Hippocampal formation (tissue), 2 donors: ENCODE results near the gene ARPC1A.
"Not testable (repeated sequence)": the region's sequence is repeated elsewhere in the genome, so short reads cannot be mapped to it uniquely, and the experiment has no call there.

Experiments
- DNase-seq, 2 donors: peaks; one replicate each; lab custom pipeline; 2025; lab: John Stamatoyannopoulos, UW

The ARPC1A gene

DNA sequence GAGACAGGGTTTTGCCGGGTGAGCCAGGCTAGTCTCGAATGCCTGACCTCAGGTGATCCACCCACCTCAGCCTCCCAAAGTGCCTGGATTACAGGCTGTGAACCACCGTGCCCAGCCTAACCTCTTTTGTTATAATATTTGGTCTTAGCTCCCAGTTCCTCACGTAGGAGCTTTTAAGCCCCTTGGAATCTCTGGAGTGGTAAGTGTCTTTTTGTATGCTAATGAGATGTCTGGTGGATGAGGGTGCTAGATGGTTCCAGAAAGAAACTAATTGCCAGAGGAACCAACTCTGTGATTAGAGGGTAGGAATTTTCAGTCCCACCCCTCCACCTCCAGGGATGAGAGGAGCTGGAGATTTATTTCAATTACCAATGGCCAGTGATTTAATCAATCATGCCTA is 5.3 kb upstream of the ARPC1A start:
- DNase-seq = no peak

DNA sequence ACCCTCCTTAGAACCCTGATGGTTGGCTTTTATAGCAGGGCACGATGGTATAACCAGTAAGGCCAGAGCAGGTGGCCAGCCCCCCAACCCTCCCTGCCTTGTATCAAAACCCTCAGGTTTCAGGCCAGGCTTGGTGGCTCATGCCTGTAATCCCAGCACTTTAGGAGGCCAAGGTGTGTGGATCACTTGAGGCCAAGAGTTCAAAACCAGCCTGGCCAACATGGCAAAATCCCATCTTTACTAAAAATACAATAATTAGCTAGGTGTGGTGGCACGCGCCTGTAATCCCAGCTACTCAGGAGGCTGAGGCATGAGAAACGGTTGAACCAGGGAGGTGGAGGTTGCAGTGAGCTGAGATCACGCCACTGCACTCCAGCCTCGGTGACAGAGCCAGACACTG is 3.0 kb upstream of the ARPC1A start:
- not testable (repeated sequence) for DNase-seq

DNA sequence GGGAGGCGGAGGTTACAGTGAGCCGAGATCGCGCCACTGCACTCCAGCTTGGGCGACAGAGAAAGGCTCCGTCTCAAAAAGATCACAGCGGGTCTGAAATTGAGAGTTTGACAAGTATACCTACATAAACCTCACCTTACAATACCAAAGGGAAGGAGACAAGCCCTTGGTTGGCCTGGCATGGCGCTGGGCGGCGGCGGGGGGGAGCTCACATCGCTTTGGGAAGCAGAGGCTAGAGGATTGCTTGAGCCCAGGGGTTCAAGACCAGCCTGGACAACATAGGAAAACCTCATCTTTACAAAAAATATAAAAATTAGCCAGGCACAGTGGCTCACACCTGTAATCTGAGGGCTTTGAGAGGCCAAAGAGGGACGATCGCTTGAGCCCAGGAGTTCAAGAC is 1.1 kb upstream of the ARPC1A start:
- DNase-seq = no peak

DNA sequence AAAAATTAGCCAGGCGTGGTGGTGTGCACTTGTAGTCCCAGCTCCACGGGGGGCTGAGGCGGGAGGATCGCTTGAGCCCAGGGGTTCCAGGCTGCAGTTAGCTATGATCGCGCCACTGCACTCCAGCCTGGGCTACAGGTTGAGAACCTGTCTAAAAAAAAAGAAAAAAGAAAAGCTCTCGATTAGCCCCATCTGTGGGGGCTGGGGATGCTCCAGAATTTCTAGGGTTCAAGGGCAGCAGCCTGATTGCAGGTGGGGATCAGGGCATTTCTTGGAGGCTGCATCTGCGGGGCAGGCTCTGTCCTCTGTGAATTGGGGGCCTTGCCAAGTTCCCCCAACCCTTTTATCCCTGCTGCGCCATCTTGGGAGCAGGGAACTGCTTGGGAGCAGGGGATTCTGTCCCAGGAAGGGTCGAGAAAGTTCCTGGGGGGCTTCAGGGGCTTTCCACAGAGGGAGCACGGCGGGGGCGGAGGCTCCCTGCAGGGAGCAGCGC is 651 bp upstream of the ARPC1A start:
- no peak for DNase-seq

DNA sequence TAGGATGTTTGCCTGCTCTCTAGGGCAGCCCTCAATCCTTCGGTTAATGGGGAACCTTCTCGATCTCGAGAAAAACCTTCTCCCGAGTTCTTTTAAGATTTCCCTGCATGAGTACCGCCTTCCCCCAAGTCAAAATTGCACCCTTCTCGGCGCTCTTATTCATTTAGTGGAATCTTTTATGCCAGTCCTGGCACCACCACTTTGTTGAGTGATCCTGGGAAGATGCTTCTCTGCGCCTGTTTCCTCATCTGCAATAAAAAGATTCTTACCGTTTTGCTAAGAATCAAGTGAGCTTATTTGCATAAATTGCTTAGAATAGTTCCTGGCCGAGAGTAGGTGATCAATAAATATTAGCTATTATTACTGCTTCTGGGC is 697 bp downstream of the ARPC1A start:
- no peak for DNase-seq

DNA sequence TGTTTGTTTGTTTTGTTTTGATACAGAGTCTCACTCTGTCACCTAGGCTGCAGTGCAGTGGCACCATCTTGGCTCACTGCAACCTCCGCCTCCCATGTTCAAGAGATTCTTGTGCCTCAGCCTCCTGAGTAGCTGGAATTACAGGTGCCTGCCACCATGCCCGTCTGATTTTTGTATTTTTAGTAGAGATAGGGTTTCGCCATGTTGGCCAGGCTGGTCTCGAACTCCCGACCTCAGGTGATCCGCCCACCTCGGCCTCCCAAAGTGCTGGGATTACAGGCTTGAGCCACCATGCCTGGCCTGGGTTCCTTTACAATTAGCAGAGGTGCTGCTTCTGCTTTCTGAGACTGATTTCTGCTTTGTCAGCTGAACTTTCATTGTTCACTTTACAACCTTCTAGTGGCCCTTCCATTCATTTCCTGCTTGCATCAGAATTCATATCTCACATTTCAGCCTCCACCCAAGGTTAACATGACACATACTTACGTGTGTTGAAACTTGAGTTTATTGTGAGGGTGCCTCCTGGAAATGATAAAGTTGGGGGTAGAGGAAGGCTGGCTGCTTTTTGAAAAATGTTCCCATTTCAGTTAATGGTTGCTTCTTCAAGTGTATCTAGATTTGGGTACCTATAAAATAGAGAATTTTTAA is 4.7 kb downstream of the ARPC1A start:
- DNase-seq = not testable (repeated sequence)

DNA sequence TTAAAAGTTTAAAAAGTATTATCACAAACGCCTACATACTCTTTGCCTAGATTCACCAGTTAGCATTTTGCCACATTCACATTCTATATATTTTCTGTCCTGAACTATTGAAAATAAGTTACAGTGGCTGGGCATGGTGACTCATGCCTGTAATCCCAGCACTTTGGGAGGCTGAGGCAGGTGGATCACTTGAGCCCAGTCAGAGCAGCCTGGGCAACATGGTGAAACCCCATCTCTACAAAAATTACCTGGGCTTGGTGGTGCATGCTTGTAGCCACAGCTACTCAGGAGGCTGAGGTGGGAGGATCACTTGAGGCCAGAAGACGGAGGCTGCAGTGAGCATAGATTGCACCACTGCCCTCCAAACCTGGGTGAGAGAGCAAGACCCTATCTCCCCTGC is 5.3 kb downstream of the ARPC1A start:
- no peak for DNase-seq

DNA sequence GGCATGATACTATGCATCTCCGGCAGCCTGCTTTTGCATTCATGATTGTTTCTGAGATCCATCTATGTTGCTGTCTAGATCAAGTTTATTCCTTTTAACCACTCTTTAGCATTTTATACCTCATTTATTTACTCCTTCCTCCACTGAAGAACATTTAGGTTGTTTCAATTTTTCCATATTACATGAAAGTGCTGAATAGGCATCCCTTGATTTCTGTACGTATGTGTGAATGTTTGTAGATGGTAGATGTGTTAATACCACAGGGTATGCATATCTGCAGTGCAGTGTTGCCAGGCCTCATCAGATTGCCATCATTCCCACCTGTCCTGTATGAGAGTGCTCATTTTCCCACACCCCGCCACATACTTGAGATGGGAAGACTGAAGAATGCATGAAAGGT is 13.9 kb downstream of the ARPC1A start:
- DNase-seq = no peak

DNA sequence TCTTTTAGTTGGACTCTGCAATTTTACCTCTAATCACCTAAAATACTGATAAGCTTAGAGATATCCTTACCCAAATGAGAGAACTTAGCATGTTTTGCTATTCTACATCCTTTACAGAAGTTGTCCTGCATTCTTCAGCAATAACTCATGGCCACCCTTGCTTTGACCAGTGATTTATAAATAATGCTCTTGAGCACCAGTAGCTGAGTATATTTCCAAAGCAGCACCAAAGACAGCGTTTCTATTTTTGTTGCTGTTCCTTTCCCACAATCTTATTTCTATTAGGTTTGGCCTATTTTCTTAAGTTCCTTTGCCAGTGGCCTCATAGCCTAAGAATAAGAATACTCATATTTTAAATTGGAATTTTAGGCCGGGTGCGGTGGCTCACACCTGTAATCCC is 15.0 kb downstream of the ARPC1A start:
- no peak for DNase-seq

DNA sequence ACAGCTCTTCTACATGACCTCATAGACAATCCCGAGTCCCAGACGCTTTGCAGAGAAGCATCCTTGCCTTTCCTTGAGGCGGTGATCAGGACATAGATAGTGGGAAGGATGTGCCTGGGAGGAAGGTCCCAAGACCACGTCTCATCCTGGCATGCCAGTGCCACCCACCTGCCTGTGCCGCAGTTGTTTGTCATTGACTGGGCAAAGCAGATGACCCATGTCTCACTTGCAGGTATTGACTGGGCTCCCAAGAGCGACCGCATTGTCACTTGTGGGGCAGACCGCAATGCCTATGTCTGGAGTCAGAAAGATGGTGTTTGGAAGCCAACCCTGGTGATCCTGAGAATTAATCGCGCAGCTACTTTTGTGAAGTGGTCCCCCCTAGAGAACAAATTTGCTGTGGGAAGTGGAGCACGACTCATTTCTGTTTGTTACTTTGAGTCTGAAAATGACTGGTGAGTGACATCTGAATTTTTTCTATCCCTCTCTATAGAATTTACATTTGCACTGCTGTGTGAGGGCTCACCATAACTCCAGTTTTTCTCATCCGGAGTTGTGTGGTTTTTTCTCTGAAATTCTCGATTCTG is 18.5 kb downstream of the ARPC1A start:
- DNase-seq = no peak

DNA sequence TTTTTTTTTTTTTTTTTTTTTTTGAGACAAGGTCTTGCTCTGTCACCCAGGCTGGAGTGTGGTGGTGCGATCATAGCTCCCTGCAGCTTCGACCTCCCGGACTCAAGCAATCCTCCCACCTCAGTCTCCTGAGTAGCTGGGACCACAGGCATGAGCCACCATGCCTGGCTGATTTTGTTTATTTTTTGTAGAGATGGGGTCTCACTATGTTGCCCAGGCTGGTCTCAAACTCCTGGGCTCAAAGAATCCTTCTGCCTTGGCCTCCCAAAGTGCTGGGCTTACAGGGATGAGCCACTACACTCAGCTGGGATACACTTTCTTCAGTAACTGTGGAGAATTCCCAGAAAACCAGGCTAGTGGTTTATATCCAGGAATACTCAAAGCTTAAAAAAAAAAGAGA is 24.9 kb downstream of the ARPC1A start:
- not testable (repeated sequence) for DNase-seq

DNA sequence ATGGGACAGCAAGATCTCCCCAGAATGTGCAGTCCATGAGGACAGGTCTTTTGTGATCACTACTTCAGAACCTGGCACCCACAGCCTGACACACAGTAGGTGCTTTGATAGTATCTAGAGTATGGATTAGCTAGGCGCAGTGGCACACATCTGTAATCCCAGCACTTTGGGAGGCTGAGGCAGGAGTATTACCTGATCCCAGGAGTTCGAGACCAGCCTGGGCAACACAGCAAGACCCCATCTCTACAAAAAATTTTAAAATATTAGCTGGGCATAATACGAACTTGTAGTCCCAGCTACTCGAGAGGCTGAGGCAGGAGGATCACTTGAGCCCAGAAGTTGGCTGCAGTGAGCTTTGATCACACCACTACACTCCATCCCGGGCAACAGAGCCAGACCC is 26.5 kb downstream of the ARPC1A start:
- no peak for DNase-seq

DNA sequence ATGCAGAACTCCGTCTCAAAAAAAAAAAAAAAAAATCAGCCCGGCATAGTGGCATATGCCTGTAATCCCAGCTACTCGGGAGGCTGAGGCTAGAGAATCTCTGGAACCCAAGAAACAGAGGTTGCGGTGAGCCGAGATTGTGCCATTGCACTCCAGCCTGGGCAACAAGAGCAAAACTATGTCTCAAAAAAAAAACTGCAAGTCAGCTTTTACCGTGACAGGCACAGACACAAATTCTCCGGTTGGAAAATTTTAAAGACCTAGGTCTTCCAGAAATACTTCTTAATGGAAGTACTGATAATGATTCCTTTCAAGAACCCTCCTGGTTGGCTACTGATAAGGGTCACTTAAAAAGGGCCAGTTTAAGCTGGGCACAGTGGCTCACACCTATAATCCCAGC is 29.4 kb downstream of the ARPC1A start:
- DNase-seq = no peak

DNA sequence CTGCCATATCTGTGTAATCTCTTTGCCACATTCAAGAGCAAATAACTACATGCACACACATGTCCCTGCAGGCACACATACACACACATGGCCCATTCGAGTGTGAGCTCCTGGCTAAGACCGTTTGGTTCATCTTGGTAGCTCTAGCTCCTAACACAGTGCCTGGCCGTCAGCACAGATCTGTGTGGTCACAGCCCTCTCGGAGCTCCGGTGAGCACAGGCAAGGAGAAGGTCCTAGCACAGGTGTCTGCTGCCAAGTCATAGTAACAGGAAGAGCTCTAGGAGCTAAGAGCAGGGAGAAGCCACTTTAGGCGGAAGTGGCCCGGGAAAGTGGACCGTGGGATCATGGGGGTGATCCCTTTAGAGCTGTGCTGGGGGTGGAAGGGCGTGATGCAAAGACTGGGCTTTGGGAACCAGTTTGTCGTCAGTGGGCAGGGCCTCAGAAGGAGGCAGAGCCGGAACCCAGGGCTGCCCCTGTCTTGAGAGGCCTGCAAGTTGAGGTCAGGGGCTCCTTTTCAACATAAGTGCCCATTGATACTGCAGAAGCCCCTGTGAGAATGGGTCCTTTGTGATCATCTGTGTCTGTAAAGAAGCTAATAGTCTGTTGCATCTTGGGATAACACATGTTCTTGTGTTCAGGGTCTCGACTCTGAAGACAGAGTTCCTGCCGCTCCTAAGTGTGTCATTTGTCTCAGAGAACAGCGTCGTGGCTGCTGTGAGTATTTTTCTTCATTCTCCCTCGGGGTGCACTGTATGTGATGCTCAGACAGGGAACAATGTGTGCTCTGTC is 32.2 kb downstream of the ARPC1A start:
- peak; percentile 29 to 43 for DNase-seq

DNA sequence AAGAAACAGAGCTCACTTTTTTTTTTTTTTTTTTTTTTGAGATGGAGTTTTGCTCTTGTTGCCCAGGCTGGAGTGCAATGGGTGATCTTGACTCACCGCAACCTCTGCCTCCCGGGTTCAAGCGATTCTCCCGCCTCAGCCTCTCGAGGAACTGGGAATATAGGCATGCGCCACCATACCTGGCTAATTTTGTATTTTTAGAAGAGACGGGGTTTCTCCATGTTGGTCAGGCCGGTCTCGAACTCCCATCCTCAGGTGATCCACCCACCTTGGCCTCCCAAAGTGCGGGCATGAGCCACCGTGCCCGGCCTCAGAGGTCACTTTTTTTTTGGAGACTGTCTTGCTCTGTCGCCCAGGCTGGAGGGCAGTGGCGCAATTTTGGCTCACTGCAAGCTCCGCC is 32.8 kb downstream of the ARPC1A start:
- not testable (repeated sequence) for DNase-seq

DNA sequence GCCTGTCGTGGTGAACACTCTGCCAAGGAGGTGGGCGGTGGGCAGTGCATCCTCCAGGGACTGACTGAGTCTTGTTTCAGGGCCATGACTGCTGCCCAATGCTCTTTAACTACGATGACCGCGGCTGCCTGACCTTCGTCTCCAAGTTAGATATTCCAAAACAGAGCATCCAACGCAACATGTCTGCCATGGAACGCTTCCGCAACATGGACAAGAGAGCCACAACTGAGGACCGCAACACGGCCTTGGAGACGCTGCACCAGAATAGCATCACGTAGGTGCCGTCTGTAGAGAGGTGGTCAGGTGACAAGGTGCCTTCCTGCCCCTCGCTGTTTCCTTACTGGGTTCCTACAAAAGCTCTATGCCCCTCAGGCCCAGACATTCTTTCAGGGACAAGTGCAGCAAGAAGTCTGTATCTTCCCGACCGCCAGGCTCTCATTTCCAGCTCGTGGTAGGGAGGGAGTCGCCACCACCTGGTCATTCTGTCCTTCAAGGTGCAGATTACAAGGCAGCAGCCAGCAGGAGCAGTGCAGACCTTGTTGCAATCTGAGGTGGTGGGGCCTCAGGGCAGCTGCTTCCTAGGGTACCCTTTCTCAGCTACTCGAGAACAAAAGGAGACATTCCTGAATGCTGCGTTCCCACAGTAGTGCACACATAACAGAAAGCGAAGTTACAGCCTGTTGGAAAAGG is 33.9 kb downstream of the ARPC1A start:
- no peak for DNase-seq

DNA sequence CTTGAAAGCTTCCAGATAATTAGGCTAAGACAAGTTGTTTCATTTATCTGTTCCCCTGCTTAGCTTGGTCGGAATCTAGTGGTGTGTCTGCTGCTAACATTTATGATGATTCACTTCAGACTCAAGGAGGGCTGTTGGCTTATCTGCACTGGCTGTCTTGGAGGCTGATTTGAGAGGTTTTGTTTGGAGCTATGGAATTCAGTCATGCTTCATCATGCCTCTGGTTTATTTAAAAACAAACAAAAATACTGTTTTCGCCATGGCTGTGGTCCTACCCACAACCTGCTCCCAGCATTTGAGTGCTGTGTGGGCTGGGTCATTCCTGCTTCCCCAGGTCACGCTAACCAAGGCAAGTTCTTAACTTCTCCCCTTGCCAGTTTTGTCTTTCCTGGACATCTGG is 37.1 kb downstream of the ARPC1A start:
- no peak for DNase-seq

DNA sequence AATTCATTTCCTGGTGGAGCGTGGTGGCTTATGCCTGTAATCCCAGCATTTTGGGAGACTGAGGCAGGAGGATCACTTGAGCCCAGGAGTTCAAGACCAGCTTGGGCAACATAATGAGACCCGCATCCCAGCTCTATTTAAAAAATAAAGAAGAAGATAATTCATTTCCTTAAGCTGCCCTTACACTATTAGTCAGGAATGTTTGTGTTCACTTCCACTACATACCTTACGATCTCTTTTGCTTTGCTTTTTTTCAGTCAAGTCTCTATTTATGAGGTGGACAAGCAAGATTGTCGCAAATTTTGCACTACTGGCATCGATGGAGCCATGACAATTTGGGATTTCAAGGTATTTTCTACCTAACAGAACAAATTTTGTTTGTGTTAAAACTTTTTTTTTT is 37.6 kb downstream of the ARPC1A start:
- no peak for DNase-seq

DNA sequence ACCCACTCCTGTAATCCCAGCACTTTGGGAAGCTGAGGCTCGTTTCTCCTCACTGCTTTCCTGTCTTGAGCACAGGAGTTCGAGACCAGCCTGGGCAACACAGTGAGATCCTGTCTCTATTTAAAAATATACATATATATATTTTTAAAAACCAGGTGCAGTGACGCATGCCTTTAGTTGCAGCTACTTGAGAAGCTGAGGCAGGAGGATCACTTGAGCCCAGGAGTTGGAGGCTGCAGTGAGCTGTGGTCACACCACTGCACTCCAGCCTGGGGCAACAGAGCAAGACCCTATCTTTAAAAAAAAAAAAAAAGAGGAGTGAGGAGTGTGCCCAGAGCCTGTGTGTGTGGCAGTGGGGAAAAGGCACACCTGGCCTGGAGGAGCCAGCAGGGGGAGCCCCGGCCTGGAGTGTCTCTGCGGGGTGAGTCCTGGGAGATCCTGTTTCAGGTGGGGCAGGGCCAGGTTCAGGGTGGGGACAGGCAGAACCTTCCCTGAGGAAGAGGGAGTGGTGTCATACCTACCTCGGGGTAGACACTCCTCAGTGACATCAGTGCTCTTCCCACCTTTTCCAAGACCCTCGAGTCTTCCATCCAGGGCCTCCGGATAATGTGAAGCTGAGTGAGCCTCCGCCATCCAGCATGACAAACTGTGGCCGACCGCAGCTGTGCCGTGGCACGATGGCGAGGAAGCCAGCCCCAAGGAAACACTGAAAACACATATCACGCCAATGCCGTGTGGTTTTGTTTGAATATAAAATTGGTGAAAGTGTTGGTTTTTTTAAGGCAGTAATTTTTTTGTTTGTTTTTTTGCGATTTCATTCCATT is 39.8 kb downstream of the ARPC1A start:
- no peak for DNase-seq

DNA sequence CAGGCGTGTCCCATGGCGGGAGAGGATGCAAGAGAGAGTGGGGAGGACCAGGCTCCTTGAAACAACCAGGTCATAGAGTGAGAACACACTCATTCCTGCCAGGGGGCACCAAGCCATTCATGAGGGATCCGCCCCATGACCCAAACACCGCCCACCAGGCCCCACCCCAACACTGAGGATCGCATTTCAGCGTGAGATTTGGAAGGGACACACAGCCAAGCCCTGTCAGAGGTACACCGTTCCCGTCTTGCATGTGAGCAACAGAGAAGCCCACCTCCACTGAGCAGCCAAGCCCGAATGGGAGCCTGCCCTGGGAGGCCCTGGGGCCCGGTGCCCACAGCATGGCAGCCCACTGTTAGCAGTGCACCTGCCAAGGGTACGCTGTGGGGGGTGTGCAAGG is 40.9 kb downstream of the ARPC1A start:
- no peak for DNase-seq

DNA sequence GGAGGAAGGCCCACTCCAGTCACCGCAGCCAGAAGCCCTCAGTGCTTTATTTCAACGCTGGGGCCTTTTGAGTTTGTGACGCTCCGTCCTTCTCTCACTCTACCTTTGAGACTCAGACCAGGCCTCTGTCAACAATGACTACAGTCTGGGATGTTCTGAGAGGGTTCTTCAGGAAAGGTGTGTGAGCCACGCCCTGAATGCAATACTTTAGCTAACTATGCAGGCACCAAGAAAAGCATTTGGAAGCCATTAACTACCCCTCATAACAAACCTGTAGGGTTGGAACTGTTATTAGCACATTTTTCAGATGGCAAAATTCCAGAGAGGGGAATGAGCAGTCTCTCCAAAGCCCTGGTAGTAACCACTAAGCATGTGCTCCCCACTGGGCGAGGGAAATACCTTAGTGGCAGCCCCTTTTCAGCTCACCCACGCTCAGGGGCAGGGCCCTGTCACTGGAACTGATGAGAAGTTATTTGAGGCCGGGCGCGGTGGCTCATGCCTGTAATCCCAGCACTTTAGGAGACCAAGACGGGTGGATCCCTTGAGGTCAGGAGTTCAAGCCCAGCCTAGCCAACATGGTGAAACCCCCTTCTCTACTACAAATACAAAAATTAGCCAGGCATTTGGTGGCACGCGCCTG is 43.2 kb downstream of the ARPC1A start:
- DNase-seq = no peak
